Neutrophil (primary cell): ENCODE results near the gene DNAAF5.

ENCODE experiments used
- H3K27ac ChIP-seq: fragments of 200-600 bp; sonication (generic); 2 replicates; pipeline ENCODE4 v1.5.1; 2016; ENCODE audit warnings: mild to moderate bottlenecking, moderate library complexity
- H3K27me3 ChIP-seq: fragments of 200-600 bp; sonication (generic); 2 replicates; pipeline ENCODE4 v1.6.0; 2016; ENCODE audit warnings: mild to moderate bottlenecking
- H3K36me3 ChIP-seq: fragments of 200-600 bp; sonication (generic); 2 replicates; pipeline ENCODE4 v1.5.1; 2017
- H3K4me1 ChIP-seq, 2 experiments: fragments of 200-600 bp in 1 of 2; sonication (generic) in 1 of 2; 1 replicate in 1 of 2; 2 replicates in 1 of 2; pipeline versions ENCODE4 v1.5.1 to v1.6.1; 2013 to 2016; ENCODE audit warnings: low read depth in 1 of 2, low read length in 1 of 2, mild to moderate bottlenecking in 1 of 2, moderate library complexity in 1 of 2; ENCODE audit not compliant: control insufficient read depth in 1 of 2, insufficient read depth in 1 of 2
- H3K4me3 ChIP-seq, 2 experiments: fragments of 200-600 bp in 1 of 2; sonication (generic) in 1 of 2; 1 replicate in 1 of 2; 2 replicates in 1 of 2; pipeline ENCODE4 v1.5.1; 2013 to 2016; ENCODE audit warnings: low read depth in 1 of 2, low read length in 1 of 2, mild to moderate bottlenecking in 1 of 2, moderate library complexity in 1 of 2
- H3K9me3 ChIP-seq: fragments of 200-600 bp; sonication (generic); 2 replicates; pipeline ENCODE4 v1.5.1; 2016
- CTCF ChIP-seq: fragments of 200-600 bp; sonication (generic); IDR thresholded peaks from 2 replicates; pipeline ENCODE4 v1.5.1; 2016; ENCODE audit warnings: antibody characterized with exemption

The DNAAF5 gene

GRCh38 chr7:744854-745430, 18.4 kb downstream of the DNAAF5 start:
- H3K4me1 ChIP-seq: no peaks in the 10 kb centered on the region
- no peak overlapping the region for H3K4me3 ChIP-seq
- TF ChIP-seq CTCF: no peak
- H3K27me3 ChIP-seq: no peaks in the 10 kb centered on the region
- H3K9me3 ChIP-seq: no peaks in the 10 kb centered on the region
- H3K27ac ChIP-seq: no peak overlapping the region
- H3K36me3 ChIP-seq: no peaks in the 10 kb centered on the region

DNA sequence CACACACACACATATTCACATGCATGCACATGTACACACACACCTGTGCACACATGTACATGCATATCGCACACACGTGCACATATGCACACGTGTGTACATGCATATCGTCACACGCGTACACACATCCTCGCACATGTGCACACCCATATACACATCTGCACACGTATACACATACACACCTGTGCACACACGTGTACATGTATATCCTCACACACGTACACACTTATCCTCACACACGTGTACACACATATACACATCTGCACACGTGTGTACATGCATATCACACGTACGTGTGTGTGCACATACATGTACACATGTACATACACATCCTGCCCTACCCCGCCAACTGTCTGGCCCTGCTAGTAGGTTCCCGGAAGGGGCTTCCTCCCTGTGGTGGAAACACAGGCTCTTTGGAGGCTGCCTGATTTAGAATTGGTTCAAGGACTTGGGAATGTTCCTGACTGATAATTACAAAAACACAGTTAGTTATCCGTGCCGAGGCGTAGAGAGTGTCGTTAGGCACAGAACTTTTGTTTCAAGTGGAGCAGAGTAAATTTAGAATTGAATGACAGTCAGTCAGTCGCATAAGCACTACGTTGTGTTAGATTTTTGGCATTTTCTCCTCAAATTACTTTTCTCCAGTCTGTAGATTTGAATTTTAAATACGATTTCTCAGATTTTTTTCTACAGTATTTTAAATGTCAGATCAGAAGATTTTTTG, 19.1 kb downstream of the DNAAF5 start:
- no peaks in the 10 kb centered on the region for H3K4me1 ChIP-seq
- no peak overlapping the region for H3K4me3 ChIP-seq
- H3K27me3 ChIP-seq: no peaks in the 10 kb centered on the region
- H3K27ac ChIP-seq: no peak overlapping the region
- H3K36me3 ChIP-seq: no peaks in the 10 kb centered on the region
- no peak for TF ChIP-seq CTCF
- H3K9me3 ChIP-seq: no peaks in the 10 kb centered on the region

DNA sequence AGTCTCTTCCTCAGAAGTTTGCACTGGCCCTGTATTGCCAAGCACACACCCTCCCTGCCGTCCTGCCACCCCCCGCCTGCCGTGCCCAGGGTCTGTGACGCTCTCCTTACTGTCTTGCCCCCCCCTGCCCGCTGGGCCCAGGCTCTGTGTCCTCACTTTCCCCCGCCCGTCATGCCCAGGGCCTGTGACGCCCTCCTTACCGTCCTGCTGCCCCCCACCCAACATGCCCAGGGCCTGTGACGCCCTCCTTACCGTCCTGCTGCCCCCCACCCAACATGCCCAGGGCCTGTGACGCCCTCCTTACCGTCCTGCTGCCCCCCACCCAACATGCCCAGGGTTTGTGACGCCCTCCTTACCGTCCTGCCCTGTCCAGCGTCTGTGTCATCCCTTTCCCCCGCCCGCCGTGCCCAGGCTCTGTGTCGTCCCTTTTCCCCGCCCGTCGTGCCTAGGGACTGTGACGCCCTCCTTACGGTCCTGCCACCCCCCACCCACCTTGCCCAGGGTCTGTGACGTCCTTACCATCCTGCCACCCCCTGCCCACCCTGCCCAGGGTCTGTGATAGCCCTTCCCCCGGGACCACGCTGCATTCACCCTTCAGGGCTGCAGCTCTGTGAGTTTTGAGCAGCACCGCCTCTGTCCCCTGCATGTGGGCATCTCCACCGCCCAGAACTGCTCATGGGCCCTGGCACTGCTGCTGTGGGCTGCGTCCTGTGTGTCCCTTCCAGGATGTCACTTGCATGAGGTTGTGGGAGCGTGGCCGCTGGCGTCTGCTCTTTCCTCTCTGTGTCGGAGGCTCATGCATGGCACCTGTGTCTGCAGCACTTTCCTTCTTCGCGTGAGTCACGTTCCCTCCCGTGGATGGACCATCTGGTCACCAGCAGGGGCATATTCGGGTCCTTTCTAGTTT, 19.9 kb downstream of the DNAAF5 start:
- Histone ChIP-seq H3K4me3 (no peak overlapping the region), H3K4me1 (no peaks in the 10 kb centered on the region), H3K27ac (no peak overlapping the region), H3K27me3 (no peaks in the 10 kb centered on the region), H3K9me3 (no peaks in the 10 kb centered on the region), H3K36me3 (no peaks in the 10 kb centered on the region)
- no peak for TF ChIP-seq CTCF

DNA sequence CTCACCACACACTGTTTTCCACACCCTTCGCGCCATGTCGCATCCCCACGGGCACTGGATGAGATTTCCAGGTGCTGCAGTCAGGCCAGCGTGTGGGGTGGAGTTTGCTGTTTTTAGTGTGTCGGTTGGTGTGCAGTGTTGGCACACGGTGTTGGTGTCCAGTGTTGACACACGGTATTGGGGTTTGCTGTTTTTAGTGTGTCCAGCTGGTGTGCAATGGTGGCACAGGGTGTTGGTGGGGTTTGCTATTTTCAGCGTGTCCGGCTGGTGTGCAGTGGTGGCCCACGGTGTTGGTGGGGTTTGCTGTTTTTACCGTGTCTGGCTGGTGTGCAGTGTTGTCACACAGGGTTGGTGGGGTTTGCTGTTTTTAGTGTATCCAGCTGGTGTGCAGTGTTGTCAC, 20.7 kb downstream of the DNAAF5 start:
- Histone ChIP-seq H3K36me3 (no peaks in the 10 kb centered on the region), H3K27me3 (no peaks in the 10 kb centered on the region), H3K4me1 (no peaks in the 10 kb centered on the region), H3K9me3 (no peaks in the 10 kb centered on the region), H3K4me3 (no peak overlapping the region), H3K27ac (no peak overlapping the region)
- TF ChIP-seq CTCF: no peak

GRCh38 chr7:748446-748845, 21.9 kb downstream of the DNAAF5 start:
- no peak for TF ChIP-seq CTCF
- Histone ChIP-seq H3K27me3 (no peaks in the 10 kb centered on the region), H3K9me3 (no peaks in the 10 kb centered on the region), H3K4me3 (no peak overlapping the region), H3K4me1 (no peaks in the 10 kb centered on the region), H3K36me3 (no peaks in the 10 kb centered on the region), H3K27ac (no peak overlapping the region)
